DOHH2 (cell line): ENCODE measurements around the gene CAPZB.

ENCODE experiments used
- H3F3A ChIP-seq: fragments of 200-600 bp; sonication (generic), shearing (Covaris generic); 2 replicates; pipeline ENCODE4 v1.6.0; 2016; ENCODE audit warnings: antibody characterized with exemption, mild to moderate bottlenecking; ENCODE audit not compliant: control insufficient read depth, insufficient read depth
- H3K27ac ChIP-seq: fragments of 200-600 bp; sonication (generic); 2 replicates; pipeline ENCODE4 v1.5.1; 2014; ENCODE audit warnings: low read depth, mild to moderate bottlenecking, low read length, moderate library complexity
- H3K27me3 ChIP-seq: fragments of 200-600 bp; sonication (generic); 2 replicates; pipeline ENCODE4 v1.6.1; 2014; ENCODE audit warnings: mild to moderate bottlenecking, low read length, mixed read lengths; ENCODE audit not compliant: control insufficient read depth
- H3K36me3 ChIP-seq: fragments of 200-600 bp; sonication (generic); 2 replicates; pipeline ENCODE4 v1.6.1; 2014; ENCODE audit warnings: mild to moderate bottlenecking, low read length, moderate library complexity, mixed read lengths; ENCODE audit not compliant: control insufficient read depth
- H3K4me1 ChIP-seq: fragments of 200-600 bp; sonication (generic); 2 replicates; pipeline ENCODE4 v1.6.1; 2014; ENCODE audit warnings: mild to moderate bottlenecking, low read length, mixed read lengths; ENCODE audit not compliant: control insufficient read depth
- H3K4me2 ChIP-seq: fragments of 200-600 bp; sonication (generic); 2 replicates; pipeline ENCODE4 v1.6.0; 2014; ENCODE audit warnings: mild to moderate bottlenecking, low read length, moderate library complexity
- H3K4me3 ChIP-seq: fragments of 200-600 bp; sonication (generic); 2 replicates; pipeline ENCODE4 v1.5.1; 2014; ENCODE audit warnings: mild to moderate bottlenecking, low read length, mixed read lengths
- H3K79me2 ChIP-seq: fragments of 200-600 bp; sonication (generic); 2 replicates; pipeline ENCODE4 v1.6.1; 2014; ENCODE audit warnings: mild to moderate bottlenecking, low read length, mixed read lengths; ENCODE audit not compliant: control insufficient read depth
- H3K9me2 ChIP-seq: fragments of 200-600 bp; sonication (generic); replicated peaks from 2 replicates; pipeline ENCODE4 v1.6.1; 2014; ENCODE audit warnings: mild to moderate bottlenecking, low read length, mixed read lengths; ENCODE audit not compliant: control insufficient read depth
- H3K9me3 ChIP-seq: fragments of 200-600 bp; sonication (generic); 2 replicates; pipeline ENCODE4 v1.6.1; 2014; ENCODE audit warnings: antibody characterized with exemption, low read length, mixed read lengths; ENCODE audit not compliant: control insufficient read depth, insufficient read depth
- H4K20me1 ChIP-seq: fragments of 200-600 bp; sonication (generic); 2 replicates; pipeline ENCODE4 v1.6.0; 2014; ENCODE audit warnings: low read depth, mild to moderate bottlenecking, antibody characterized with exemption, low read length, moderate library complexity; ENCODE audit not compliant: control insufficient read depth, insufficient read depth
- EZH2phosphoT487 ChIP-seq: fragments of 200-600 bp; sonication (generic); IDR thresholded peaks from 2 replicates; pipeline ENCODE4 v1.6.1; 2017; ENCODE audit warnings: borderline replicate concordance, mild to moderate bottlenecking, antibody characterized with exemption, low read length, moderate library complexity, mixed read lengths
- TF ChIP-seq, protein P1 (sequence below): fragments of 200-600 bp; sonication (generic); IDR thresholded peaks from one replicate; pipeline ENCODE4 v1.5.1; 2014; ENCODE audit warnings: antibody characterized with exemption, mild to moderate bottlenecking, low read depth, low read length; ENCODE audit not compliant: poor library complexity, severe bottlenecking

Gene CAPZB

GRCh38 chr1:19327736-19328135 is 157.6 kb downstream of the CAPZB start:
- TF ChIP-seq EZH2phosphoT487, result no peak
- TF ChIP-seq, protein P1, sequence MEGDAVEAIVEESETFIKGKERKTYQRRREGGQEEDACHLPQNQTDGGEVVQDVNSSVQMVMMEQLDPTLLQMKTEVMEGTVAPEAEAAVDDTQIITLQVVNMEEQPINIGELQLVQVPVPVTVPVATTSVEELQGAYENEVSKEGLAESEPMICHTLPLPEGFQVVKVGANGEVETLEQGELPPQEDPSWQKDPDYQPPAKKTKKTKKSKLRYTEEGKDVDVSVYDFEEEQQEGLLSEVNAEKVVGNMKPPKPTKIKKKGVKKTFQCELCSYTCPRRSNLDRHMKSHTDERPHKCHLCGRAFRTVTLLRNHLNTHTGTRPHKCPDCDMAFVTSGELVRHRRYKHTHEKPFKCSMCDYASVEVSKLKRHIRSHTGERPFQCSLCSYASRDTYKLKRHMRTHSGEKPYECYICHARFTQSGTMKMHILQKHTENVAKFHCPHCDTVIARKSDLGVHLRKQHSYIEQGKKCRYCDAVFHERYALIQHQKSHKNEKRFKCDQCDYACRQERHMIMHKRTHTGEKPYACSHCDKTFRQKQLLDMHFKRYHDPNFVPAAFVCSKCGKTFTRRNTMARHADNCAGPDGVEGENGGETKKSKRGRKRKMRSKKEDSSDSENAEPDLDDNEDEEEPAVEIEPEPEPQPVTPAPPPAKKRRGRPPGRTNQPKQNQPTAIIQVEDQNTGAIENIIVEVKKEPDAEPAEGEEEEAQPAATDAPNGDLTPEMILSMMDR, result no peak
- Histone ChIP-seq H3K27ac (no peak overlapping the region), H3K27me3 (no peaks in the 10 kb centered on the region), H3K79me2 (no peaks in the 10 kb centered on the region), H3K9me2 (no peaks in the 10 kb centered on the region), H4K20me1 (no peaks in the 10 kb centered on the region), H3F3A (no peaks in the 10 kb centered on the region), H3K4me1 (no peaks in the 10 kb centered on the region), H3K4me2 (no peak overlapping the region), H3K4me3 (no peak overlapping the region), H3K36me3 (no peaks in the 10 kb centered on the region; the same call in 1 of the 2 replicates), H3K9me3 (no peaks in the 10 kb centered on the region)

DNA sequence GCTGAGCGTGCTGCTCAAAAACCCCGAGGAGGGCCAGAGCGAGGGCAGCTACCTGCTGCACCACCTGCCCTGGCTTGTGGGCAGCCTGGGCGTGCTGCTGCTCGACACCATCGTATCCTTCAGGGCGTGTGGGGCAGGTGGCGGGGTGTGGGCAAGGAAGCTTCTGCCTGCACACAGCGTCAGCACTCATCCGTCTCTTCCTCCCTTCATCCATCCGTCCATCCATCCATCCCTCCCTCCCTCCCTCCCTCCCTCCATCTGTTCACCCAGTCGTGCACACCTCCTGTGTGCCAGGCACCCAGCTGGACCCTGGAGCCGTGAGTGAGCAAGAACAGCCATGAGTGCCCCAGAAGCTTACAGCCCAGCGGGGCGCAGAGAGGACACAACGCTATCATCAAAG is 158.0 kb downstream of the CAPZB start:
- H3K9me3 ChIP-seq, result no peaks in the 10 kb centered on the region
- H3K4me2 ChIP-seq, result no peak overlapping the region
- H3K9me2 ChIP-seq, result no peaks in the 10 kb centered on the region
- H3K27me3 ChIP-seq, result no peaks in the 10 kb centered on the region
- TF ChIP-seq EZH2phosphoT487, result no peak
- TF ChIP-seq, protein P1, result no peak
- H3K36me3 ChIP-seq, result no peaks in the 10 kb centered on the region; the same call in 1 of the 2 replicates
- H3K79me2 ChIP-seq, result no peaks in the 10 kb centered on the region
- no peaks in the 10 kb centered on the region for H3K4me1 ChIP-seq
- no peak overlapping the region for H3K27ac ChIP-seq
- no peaks in the 10 kb centered on the region for H3F3A ChIP-seq
- H3K4me3 ChIP-seq, result no peak overlapping the region
- H4K20me1 ChIP-seq, result no peaks in the 10 kb centered on the region

GRCh38 chr1:19326748-19327065 is 158.6 kb downstream of the CAPZB start:
- Histone ChIP-seq H3K36me3 (no peaks in the 10 kb centered on the region; the same call in 1 of the 2 replicates), H3K27me3 (no peaks in the 10 kb centered on the region), H3K4me1 (no peaks in the 10 kb centered on the region), H3F3A (no peaks in the 10 kb centered on the region), H3K79me2 (no peaks in the 10 kb centered on the region), H3K9me2 (no peaks in the 10 kb centered on the region), H3K9me3 (no peaks in the 10 kb centered on the region), H3K27ac (no peak overlapping the region), H4K20me1 (no peaks in the 10 kb centered on the region), H3K4me3 (no peak overlapping the region), H3K4me2 (no peak overlapping the region)
- TF ChIP-seq, protein P1, result no peak
- no peak for TF ChIP-seq EZH2phosphoT487
